HG03558 (cell line): ENCODE results near the gene XAF1.
"Not testable (repeated sequence)": the region's sequence is repeated elsewhere in the genome, so short reads cannot be mapped to it uniquely, and the experiment has no call there.

Source experiments
- ATAC-seq: cut with Tn5 transposase; IDR thresholded peaks from one replicate; pipeline ENCODE4 v1.9.1; 2021; ENCODE audit warnings: moderate number of reproducible peaks; ENCODE audit not compliant: unreplicated experiment; ENCODE audit errors: extremely low read depth

The XAF1 gene

GRCh38 chr17:6753006-6753445, 2.8 kb upstream of the XAF1 start:
- ATAC-seq = no peak

- ATAC-seq = no peak
Measured at GRCh38 chr17:6753546-6753945, 2.3 kb upstream of the XAF1 start.

- ATAC-seq = no peak
Measured at GRCh38 chr17:6755281-6755680, 565 bp upstream of the XAF1 start.

- ATAC-seq = no peak
Measured at GRCh38 chr17:6756425-6757031, 682 bp downstream of the XAF1 start.

GRCh38 chr17:6757747-6758146, 1.9 kb downstream of the XAF1 start:
- no peak for ATAC-seq

GRCh38 chr17:6761779-6762178, 5.9 kb downstream of the XAF1 start:
- no peak for ATAC-seq

- ATAC-seq = no peak
Measured at GRCh38 chr17:6768447-6768846, 12.6 kb downstream of the XAF1 start.

GRCh38 chr17:6772016-6772415, 16.2 kb downstream of the XAF1 start:
- ATAC-seq = no peak

GRCh38 chr17:6774906-6775305, 19.1 kb downstream of the XAF1 start:
- not testable (repeated sequence) for ATAC-seq

GRCh38 chr17:6775871-6776405, 20.1 kb downstream of the XAF1 start, which contains the start of gene FBXO39:
Gene FBXO39, plus strand, starts transcription at chr17:6776215. Its CDS starts 3,654 bp downstream, at chr17:6779869.
- ATAC-seq = no peak

- ATAC-seq = no peak
Measured at GRCh38 chr17:6779411-6779810, 23.6 kb downstream of the XAF1 start.

GRCh38 chr17:6780001-6780400, 24.2 kb downstream of the XAF1 start:
- ATAC-seq = no peak

GRCh38 chr17:6780886-6781285, 25.0 kb downstream of the XAF1 start:
- ATAC-seq = no peak

GRCh38 chr17:6782244-6782643, 26.4 kb downstream of the XAF1 start:
- no peak for ATAC-seq

- ATAC-seq = no peak
Measured at GRCh38 chr17:6786618-6787017, 30.8 kb downstream of the XAF1 start.

- ATAC-seq = no peak
Measured at GRCh38 chr17:6787081-6787693, 31.3 kb downstream of the XAF1 start.

GRCh38 chr17:6789146-6789545, 33.3 kb downstream of the XAF1 start:
- no peak for ATAC-seq

- no peak for ATAC-seq
Measured at GRCh38 chr17:6793748-6794493, 38.1 kb downstream of the XAF1 start.

- ATAC-seq = no peak
Measured at GRCh38 chr17:6796017-6796886, 40.4 kb downstream of the XAF1 start.

GRCh38 chr17:6796887-6797490, 41.1 kb downstream of the XAF1 start:
- no peak for ATAC-seq
